Pancreas (tissue), 10 donors: ENCODE measurements around the gene GRIK1. TPM values are rescaled to one million over a fixed set of nuclear protein-coding genes. Genes with fewer than 3 reads are reported as not detected.
A peak's percentile ranks its signal among the peaks of the same experiment; 100 is the strongest.

ENCODE experiments used
- ATAC-seq, 4 donors: fragments of 200-7000 bp; cut with Tn5 transposase; one replicate each; pipeline versions ENCODE4 v1.8.0 to v1.9.1; 2020; ENCODE audit warnings: mild to moderate bottlenecking in 4 of 4, moderate library complexity in 4 of 4
- DNase-seq, 6 donors: peaks; one replicate each; pipeline ENCODE4 v3.0.0-alpha.2; 2020
- FAIRE-seq: peaks from 2 replicates; lab custom pipeline; 2012; peaks lifted over from hg19 to GRCh38; lab: Jason Lieb, UNC
- H3K27ac ChIP-seq, 4 donors: fragments of 200-600 bp; sonication (generic); 1 replicate in 3 of 4; 2 replicates in 1 of 4; pipeline versions ENCODE4 v1.5.0 to v1.8.0; 2020
- H3K27me3 ChIP-seq, 4 donors: fragments of 200-600 bp; one replicate each; pipeline ENCODE4 v1.8.0; 2021
- H3K36me3 ChIP-seq, 3 donors: fragments of 200-600 bp; sonication (generic) in 1 of 3; one replicate each; pipeline versions ENCODE4 v1.5.0 to v1.8.0; 2020 to 2021
- H3K4me1 ChIP-seq, 3 donors: fragments of 200-600 bp; one replicate each; pipeline ENCODE4 v1.8.0; 2021
- H3K4me3 ChIP-seq, 4 donors: fragments of 200-600 bp; sonication (generic) in 2 of 4; one replicate each; pipeline versions ENCODE4 v1.5.0 to v1.8.0; 2020 to 2021
- H3K9me3 ChIP-seq, 4 donors: fragments of 200-600 bp; one replicate each; pipeline ENCODE4 v1.8.0; 2021
- CTCF ChIP-seq, 4 donors: fragments of 200-600 bp; sonication (generic) in 3 of 4; IDR thresholded peaks; one replicate each; pipeline versions ENCODE4 v1.5.0 to v1.8.0; 2021; ENCODE audit warnings: antibody characterized with exemption in 4 of 4
- WGBS, 2 donors: extraction: QIAGEN DNeasy Blood & Tissue Kit; methylation state at CpG; one replicate each; pipeline ENCODE4 v1.1.7; 2013; 5-methylcytosine and 5-hydroxymethylcytosine counted together
- intact Hi-C, 3 donors: fragments of 100-400 bp; cut with DNase I; formaldehyde crosslinking; loops; one replicate each; pipeline versions ENCODE4 v1.11.1 to v1.14.2; 2022
- polyA plus RNA-seq, 2 donors: library from polyadenylated mRNA; stranded (reverse); fragments of 200-250 nt; gene quantifications; one replicate each; pipeline ENCODE4 v1.2.3, GENCODE V29; 2013
- total RNA-seq, 6 donors: library from RNA; stranded (reverse); fragmentation: NEBNext Ultra II Directional in 4 of 6; extraction: Animal tissue kit (Norgen Biotek cat#: 25700) in 4 of 6; gene quantifications; one replicate each; pipeline versions ENCODE4 v1.2.1 to v1.2.4, GENCODE V29; 2021 to 2023
- donor health status: healthy with polysubstance abuse.
- donor health status: DM: no; HTN: no; CAD: no; lungs with moderate emphysema.
- donor health status: DM: no; HTN: no; CAD: no.
- donor health status: control.
- donor health status: control.
- donor health status: Bipolar disorder and iron deficiency.
- donor health status: DM: yes; HTN: yes; CAD: no.
- donor health status: DM: no; HTN: no; CAD: no.
- donor health status: DM: no; HTN: no; CAD: no.
- donor health status: DM: yes; HTN: yes; CAD: no.

Gene GRIK1
- total and polyA plus RNA-seq, 8 donors, result 0.02 to 0.09 (median 0.08) TPM; not detected in 5

GRCh38 chr21:29547998-29548397 lies 391.8 kb downstream of the GRIK1 start:
- Histone ChIP-seq H3K9me3 (no peaks in the 10 kb centered on the region), H3K27ac (no peak overlapping the region), H3K4me1 (no peaks in the 10 kb centered on the region), H3K27me3 (no peaks in the 10 kb centered on the region), H3K36me3 (no peaks in the 10 kb centered on the region), H3K4me3 (no peak overlapping the region)
- ATAC-seq (no peak), FAIRE-seq (no peak), DNase-seq (no peak)
- TF ChIP-seq CTCF (IDR thresholded peaks at IDR 0.05), result no peak
- intact Hi-C loops, result no loop called here
- 48 to 63% methylated on average over 1 of the region's 1 CpG for WGBS, 2 donors

- Histone ChIP-seq H3K36me3 (no peaks in the 10 kb centered on the region), H3K4me1 (no peaks in the 10 kb centered on the region), H3K4me3 (no peak overlapping the region), H3K9me3 (no peaks in the 10 kb centered on the region), H3K27me3 (no peaks in the 10 kb centered on the region), H3K27ac (no peak overlapping the region)
- ATAC-seq (no peak), DNase-seq (no peak), FAIRE-seq (no peak)
- TF ChIP-seq CTCF (IDR thresholded peaks at IDR 0.05), result no peak
- intact Hi-C loops, result no loop called here
- 93 to 95% methylated on average over 3 of the region's 3 CpGs for WGBS, 2 donors
Measured at GRCh38 chr21:29546071-29546470, 393.7 kb downstream of the GRIK1 start.

- TF ChIP-seq CTCF (IDR thresholded peaks at IDR 0.05), result no peak
- no peaks in the 10 kb centered on the region for H3K36me3 ChIP-seq
- no peak for ATAC-seq
- H3K4me1 ChIP-seq, result no peaks in the 10 kb centered on the region
- no peak for DNase-seq
- no peak overlapping the region for H3K4me3 ChIP-seq
- H3K9me3 ChIP-seq, result no peaks in the 10 kb centered on the region
- intact Hi-C loops, result no loop called here
- H3K27me3 ChIP-seq, result no peaks in the 10 kb centered on the region
- no peak overlapping the region for H3K27ac ChIP-seq
- WGBS, 2 donors, result 45 to 64% methylated on average over 1 of the region's 1 CpG
- FAIRE-seq, result no peak
Measured at GRCh38 chr21:29540289-29540688, 399.5 kb downstream of the GRIK1 start.

GRCh38 chr21:29538115-29538514 lies 401.7 kb downstream of the GRIK1 start:
- Histone ChIP-seq H3K4me1 (peaks cover 0 to 12% (median 0%) of the 10 kb centered on the region in 3 donors), H3K36me3 (no peaks in the 10 kb centered on the region), H3K4me3 (no peak overlapping the region), H3K27me3 (no peaks in the 10 kb centered on the region), H3K9me3 (no peaks in the 10 kb centered on the region), H3K27ac (no peak overlapping the region)
- FAIRE-seq (no peak), ATAC-seq (no peak), DNase-seq (no peak)
- intact Hi-C loops, result no loop called here
- no peak for TF ChIP-seq CTCF (IDR thresholded peaks at IDR 0.05)

GRCh38 chr21:29534448-29534847 lies 405.3 kb downstream of the GRIK1 start:
- no peak for DNase-seq
- WGBS, 2 donors, result 35 to 41% methylated on average over 3 of the region's 3 CpGs
- intact Hi-C loops, result no loop called here
- Histone ChIP-seq H3K4me1 (peaks cover 0 to 12% (median 0%) of the 10 kb centered on the region in 3 donors), H3K4me3 (no peak overlapping the region), H3K27me3 (no peaks in the 10 kb centered on the region), H3K27ac (peak overlapping the region in 3 of 4 donors; percentile 34 to 67 (median 39)), H3K36me3 (no peaks in the 10 kb centered on the region), H3K9me3 (no peaks in the 10 kb centered on the region)
- ATAC-seq, result peak in 3 of 4 donors; percentile 57 to 71 (median 68)
- no peak for FAIRE-seq
- TF ChIP-seq CTCF (IDR thresholded peaks at IDR 0.05), result no peak
